ENCODE measurements around the gene ACTR6. TPM values are rescaled to one million over a fixed set of nuclear protein-coding genes. Genes with fewer than 3 reads are reported as not detected.

Gene ACTR6
- total and polyA plus RNA-seq, 10 of the 15 experiments (the other 5 are each of a cell fraction or from before 2014, with no cell fraction given), result 17.4 to 62.4 (median 40.5) TPM

DNA sequence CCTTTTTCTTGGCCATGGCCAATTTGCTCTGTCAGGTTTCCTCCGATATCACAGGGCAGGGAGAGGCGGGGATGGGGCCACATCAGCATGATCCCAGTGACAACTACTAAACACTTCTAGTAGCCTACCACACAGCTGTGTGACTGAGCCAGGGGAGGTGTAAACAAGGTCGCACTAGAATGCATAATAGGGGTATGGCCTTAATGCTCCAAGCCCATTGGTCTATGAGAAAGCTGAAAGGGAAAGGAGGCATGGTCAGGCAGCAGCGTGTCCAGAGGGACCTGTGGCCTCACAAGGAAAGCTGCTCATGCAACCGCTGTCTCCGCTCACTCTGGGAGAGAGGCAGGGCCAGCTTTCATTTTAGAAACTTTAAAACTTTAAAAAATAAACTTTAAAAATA, 27.5 kb upstream of the ACTR6 start:
- FAIRE-seq (no peak), DNase-seq (ENCODE audit: low read depth, low spot score) (no peak), ATAC-seq (no peak)
- ChIA-PET CTCF (interaction anchor here (1.4 to 3.2 kb wide), 2 partner anchors 14 to 18 kb away, joined by 4 to 13 read pairs; no protein-coding TSS in a partner anchor), POLR2A (no interaction called here), RAD21 (ENCODE audit: unreplicated experiment) (no interaction called here), SMC1A (ENCODE audit: uncharacterized antibody, unreplicated experiment) (interaction anchor here (1.5 kb wide), 1 partner anchor 35 kb away, joined by 3 read pairs; no protein-coding TSS in a partner anchor)
- H3K4me1 ChIP-seq (ENCODE audit: control insufficient read depth, insufficient read depth, low read length), result no peaks in the 10 kb centered on the region
- H3K36me3 ChIP-seq (ENCODE audit: control insufficient read depth in 2 of 2, insufficient read depth in 2 of 2, low read length in 1 of 2), result peaks cover 0 to 2% of the 10 kb centered on the region in 2 experiments; a peak in 2 of 4 replicates
- no TSS peak for BruUV-seq (replicated peaks)
- H3K4me3 ChIP-seq, result no peak overlapping the region
- no peak overlapping the region for H2AFZ ChIP-seq (ENCODE audit: control insufficient read depth, low read depth, low read length)
- H3K79me2 ChIP-seq (ENCODE audit: control insufficient read depth, insufficient read depth, low read length), result no peaks in the 10 kb centered on the region
- H3K9ac ChIP-seq (ENCODE audit: control insufficient read depth, insufficient read depth, low read length), result no peak overlapping the region
- WGBS (ENCODE audit: insufficient coverage, insufficient replicate concordance, low lambda C conversion rate, missing lambda C conversion rate), result 97% methylated on average over 6 of the region's 6 CpGs
- H3K9me3 ChIP-seq (replicated peaks; ENCODE audit: control insufficient read depth, insufficient read depth, low read length), result no peaks in the 10 kb centered on the region
- no peak overlapping the region for H3K27ac ChIP-seq (ENCODE audit: control insufficient read depth, insufficient read depth)
- intact Hi-C loops (cut with micrococcal nuclease; ENCODE audit: unreplicated experiment), result no loop called here
- in situ Hi-C loops (cut with MboI), result no loop called here
- no peaks in the 10 kb centered on the region for H3K27me3 ChIP-seq (replicated peaks in 1 of 2; ENCODE audit: control insufficient read depth in 2 of 2, insufficient read depth in 2 of 2, low read length in 1 of 2)
- H3K4me2 ChIP-seq (ENCODE audit: control insufficient read depth, insufficient read depth), result no peak overlapping the region
- H4K20me1 ChIP-seq (ENCODE audit: control insufficient read depth, insufficient read depth), result no peaks in the 10 kb centered on the region
- TF ChIP-seq RBBP5 (conservative IDR thresholded peaks at IDR 0.05) (no peak), LARP7 (IDR thresholded peaks at IDR 0.05) (no peak), NFYA (IDR thresholded peaks at IDR 0.05; ENCODE audit: borderline replicate concordance, low read depth, low read length) (no peak), ZNF24 (IDR thresholded peaks at IDR 0.05) (no peak), POLR2AphosphoS2 (IDR thresholded peaks at IDR 0.05; ENCODE audit: low read depth, low read length) (no peak), RFX5 (IDR thresholded peaks at IDR 0.05; ENCODE audit: low read depth, low read length) (no peak), IKZF1 (conservative IDR thresholded peaks at IDR 0.05) (no peak), EGR1 (IDR thresholded peaks at IDR 0.05; ENCODE audit: borderline replicate concordance in 1 of 2, low read depth in 2 of 2, low read length in 2 of 2) (no peak), BMI1 (IDR thresholded peaks at IDR 0.05; ENCODE audit: borderline replicate concordance) (no peak)
- TF ChIP-seq, protein P1, sequence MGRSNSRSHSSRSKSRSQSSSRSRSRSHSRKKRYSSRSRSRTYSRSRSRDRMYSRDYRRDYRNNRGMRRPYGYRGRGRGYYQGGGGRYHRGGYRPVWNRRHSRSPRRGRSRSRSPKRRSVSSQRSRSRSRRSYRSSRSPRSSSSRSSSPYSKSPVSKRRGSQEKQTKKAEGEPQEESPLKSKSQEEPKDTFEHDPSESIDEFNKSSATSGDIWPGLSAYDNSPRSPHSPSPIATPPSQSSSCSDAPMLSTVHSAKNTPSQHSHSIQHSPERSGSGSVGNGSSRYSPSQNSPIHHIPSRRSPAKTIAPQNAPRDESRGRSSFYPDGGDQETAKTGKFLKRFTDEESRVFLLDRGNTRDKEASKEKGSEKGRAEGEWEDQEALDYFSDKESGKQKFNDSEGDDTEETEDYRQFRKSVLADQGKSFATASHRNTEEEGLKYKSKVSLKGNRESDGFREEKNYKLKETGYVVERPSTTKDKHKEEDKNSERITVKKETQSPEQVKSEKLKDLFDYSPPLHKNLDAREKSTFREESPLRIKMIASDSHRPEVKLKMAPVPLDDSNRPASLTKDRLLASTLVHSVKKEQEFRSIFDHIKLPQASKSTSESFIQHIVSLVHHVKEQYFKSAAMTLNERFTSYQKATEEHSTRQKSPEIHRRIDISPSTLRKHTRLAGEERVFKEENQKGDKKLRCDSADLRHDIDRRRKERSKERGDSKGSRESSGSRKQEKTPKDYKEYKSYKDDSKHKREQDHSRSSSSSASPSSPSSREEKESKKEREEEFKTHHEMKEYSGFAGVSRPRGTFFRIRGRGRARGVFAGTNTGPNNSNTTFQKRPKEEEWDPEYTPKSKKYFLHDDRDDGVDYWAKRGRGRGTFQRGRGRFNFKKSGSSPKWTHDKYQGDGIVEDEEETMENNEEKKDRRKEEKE (IDR thresholded peaks at IDR 0.05), result no peak

All from GM12878 (cell line).